ENCODE results near the gene MPPED1.

DNA sequence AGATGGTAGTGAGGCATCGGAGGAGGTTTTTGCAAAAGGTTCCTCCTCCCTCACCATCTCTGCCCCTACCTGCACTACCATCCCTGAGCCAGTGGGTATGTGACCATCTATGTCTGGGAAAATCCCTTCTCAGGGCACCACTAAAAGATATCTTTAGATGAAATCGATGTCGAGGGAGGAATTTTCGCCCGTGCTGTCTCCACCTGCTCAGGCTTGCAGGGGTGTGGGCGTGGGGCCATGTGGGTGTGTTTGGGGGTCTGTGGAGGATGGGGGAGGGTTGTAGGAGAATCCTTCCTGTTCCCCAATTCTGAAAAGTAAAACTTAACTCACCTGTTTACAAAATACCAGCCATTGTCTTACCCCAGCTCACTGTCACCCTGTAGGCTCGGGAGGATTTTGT, 12.4 kb downstream of the MPPED1 start:
- TF ChIP-seq POLR2A (IDR thresholded peaks at IDR 0.05): no peak
- TF ChIP-seq, protein P1, sequence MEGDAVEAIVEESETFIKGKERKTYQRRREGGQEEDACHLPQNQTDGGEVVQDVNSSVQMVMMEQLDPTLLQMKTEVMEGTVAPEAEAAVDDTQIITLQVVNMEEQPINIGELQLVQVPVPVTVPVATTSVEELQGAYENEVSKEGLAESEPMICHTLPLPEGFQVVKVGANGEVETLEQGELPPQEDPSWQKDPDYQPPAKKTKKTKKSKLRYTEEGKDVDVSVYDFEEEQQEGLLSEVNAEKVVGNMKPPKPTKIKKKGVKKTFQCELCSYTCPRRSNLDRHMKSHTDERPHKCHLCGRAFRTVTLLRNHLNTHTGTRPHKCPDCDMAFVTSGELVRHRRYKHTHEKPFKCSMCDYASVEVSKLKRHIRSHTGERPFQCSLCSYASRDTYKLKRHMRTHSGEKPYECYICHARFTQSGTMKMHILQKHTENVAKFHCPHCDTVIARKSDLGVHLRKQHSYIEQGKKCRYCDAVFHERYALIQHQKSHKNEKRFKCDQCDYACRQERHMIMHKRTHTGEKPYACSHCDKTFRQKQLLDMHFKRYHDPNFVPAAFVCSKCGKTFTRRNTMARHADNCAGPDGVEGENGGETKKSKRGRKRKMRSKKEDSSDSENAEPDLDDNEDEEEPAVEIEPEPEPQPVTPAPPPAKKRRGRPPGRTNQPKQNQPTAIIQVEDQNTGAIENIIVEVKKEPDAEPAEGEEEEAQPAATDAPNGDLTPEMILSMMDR (IDR thresholded peaks at IDR 0.05): no peak

All from body of pancreas (tissue), 4 donors.